NCI-H1048 (cell line): ENCODE measurements around the gene ATP11A.

Experiments used
- DNase-seq: peaks from one replicate; lab custom pipeline; 2025; lab: John Stamatoyannopoulos, UW

ATP11A gene

GRCh38 chr13:112723771-112724170 is 33.9 kb downstream of the ATP11A start:
- no peak for DNase-seq

GRCh38 chr13:112724788-112725345 is 35.0 kb downstream of the ATP11A start:
- DNase-seq = no peak

GRCh38 chr13:112725346-112726015 is 35.6 kb downstream of the ATP11A start:
- no peak for DNase-seq

GRCh38 chr13:112726016-112726767 is 36.4 kb downstream of the ATP11A start:
- DNase-seq = no peak

- DNase-seq = no peak
Observed at GRCh38 chr13:112727581-112727980, 37.7 kb downstream of the ATP11A start.

GRCh38 chr13:112728375-112729126 is 38.7 kb downstream of the ATP11A start:
- no peak for DNase-seq

GRCh38 chr13:112729408-112729807 is 39.6 kb downstream of the ATP11A start:
- no peak for DNase-seq

- no peak for DNase-seq
Observed at GRCh38 chr13:112730157-112730671, 40.4 kb downstream of the ATP11A start.

- no peak for DNase-seq
Observed at GRCh38 chr13:112731667-112732616, 42.1 kb downstream of the ATP11A start.

- no peak for DNase-seq
Observed at GRCh38 chr13:112732679-112733078, 42.8 kb downstream of the ATP11A start.

- DNase-seq = no peak
Observed at GRCh38 chr13:112733112-112733511, 43.3 kb downstream of the ATP11A start.

GRCh38 chr13:112733661-112734379 is 44.0 kb downstream of the ATP11A start:
- no peak for DNase-seq

GRCh38 chr13:112734696-112735547 is 45.1 kb downstream of the ATP11A start:
- DNase-seq = no peak

GRCh38 chr13:112735791-112736190 is 46.0 kb downstream of the ATP11A start:
- DNase-seq = no peak

GRCh38 chr13:112737294-112737693 is 47.5 kb downstream of the ATP11A start:
- no peak for DNase-seq

- DNase-seq = no peak
Observed at GRCh38 chr13:112738606-112739005, 48.8 kb downstream of the ATP11A start.

- DNase-seq = no peak
Observed at GRCh38 chr13:112740502-112741131, 50.8 kb downstream of the ATP11A start.

- no peak for DNase-seq
Observed at GRCh38 chr13:112741185-112741755, 51.4 kb downstream of the ATP11A start.
